GM23338 (cell line): Measurements from ENCODE around the gene ERLEC1. TPM values are rescaled to one million over a fixed set of nuclear protein-coding genes. Genes with fewer than 3 reads are reported as not detected.
"Not testable (repeated sequence)": the region's sequence is repeated elsewhere in the genome, so short reads cannot be mapped to it uniquely, and the experiment has no call there.

Experiments used
- ATAC-seq: fragments of 200-7000 bp; cut with Tn5 transposase; 3 replicates; pipeline ENCODE4 v1.9.1; 2020
- DNase-seq: peaks from one replicate; pipeline ENCODE4 v3.0.0-alpha.2; 2015; ENCODE audit warnings: low spot score
- H2AFZ ChIP-seq: fragments of 200-600 bp; sonication (generic); 2 replicates; pipeline ENCODE4 v1.8.0; 2016; ENCODE audit warnings: antibody characterized with exemption, mild to moderate bottlenecking, moderate library complexity
- H3F3A ChIP-seq: fragments of 200-600 bp; sonication (generic); replicated peaks from 2 replicates; pipeline ENCODE4 v1.8.0; 2017; ENCODE audit warnings: antibody characterized with exemption, mixed run types, low read depth
- H3K27ac ChIP-seq: fragments of 200-600 bp; sonication (generic); 2 replicates; pipeline ENCODE4 v1.6.1; 2016; ENCODE audit warnings: low read depth
- H3K27me3 ChIP-seq: fragments of 200-600 bp; sonication (generic); 2 replicates; pipeline ENCODE4 v1.8.0; 2016; ENCODE audit warnings: mild to moderate bottlenecking, mixed run types, moderate library complexity; ENCODE audit not compliant: insufficient read depth
- H3K36me3 ChIP-seq: fragments of 200-600 bp; sonication (generic); 2 replicates; pipeline ENCODE4 v1.8.0; 2016; ENCODE audit warnings: mild to moderate bottlenecking; ENCODE audit not compliant: insufficient read depth
- H3K4me1 ChIP-seq: fragments of 200-600 bp; sonication (generic); 2 replicates; pipeline ENCODE4 v1.8.0; 2016; ENCODE audit warnings: mild to moderate bottlenecking, moderate library complexity; ENCODE audit not compliant: insufficient read depth
- H3K4me2 ChIP-seq: fragments of 200-600 bp; sonication (generic); 2 replicates; pipeline ENCODE4 v1.7.1; 2017; ENCODE audit warnings: mixed run types
- H3K4me3 ChIP-seq: fragments of 200-600 bp; sonication (generic); 2 replicates; pipeline ENCODE4 v1.6.1; 2016; ENCODE audit warnings: mixed run types
- H3K79me2 ChIP-seq: fragments of 200-600 bp; sonication (generic); replicated peaks from 2 replicates; pipeline ENCODE4 v1.8.0; 2017; ENCODE audit warnings: mild to moderate bottlenecking; ENCODE audit not compliant: insufficient read depth
- H3K9me2 ChIP-seq: fragments of 200-600 bp; sonication (generic); 2 replicates; pipeline ENCODE4 v1.8.0; 2017; ENCODE audit not compliant: insufficient read depth
- H4K20me1 ChIP-seq: fragments of 200-600 bp; sonication (generic); replicated peaks from 2 replicates; pipeline ENCODE4 v1.8.0; 2017; ENCODE audit warnings: mild to moderate bottlenecking; ENCODE audit not compliant: insufficient read depth
- H3K27ac Mint-ChIP-seq: 2 replicates; pipeline ENCODE4 v1.8.0; 2020; ENCODE audit warnings: inconsistent platforms, mild to moderate bottlenecking, moderate library complexity, mixed read lengths
- H3K27me3 Mint-ChIP-seq: 3 replicates; pipeline ENCODE4 v1.8.0; 2022; ENCODE audit warnings: low read depth, mild to moderate bottlenecking, moderate library complexity, mixed read lengths, inconsistent platforms; ENCODE audit not compliant: insufficient read depth, poor library complexity
- H3K36me3 Mint-ChIP-seq: 3 replicates; pipeline ENCODE4 v1.8.0; 2021; ENCODE audit warnings: low read depth, mild to moderate bottlenecking, inconsistent platforms, moderate library complexity, mixed read lengths
- H3K4me1 Mint-ChIP-seq: 3 replicates; pipeline ENCODE4 v1.8.0; 2020; ENCODE audit warnings: mild to moderate bottlenecking, inconsistent platforms, mixed read lengths
- H3K4me3 Mint-ChIP-seq: 3 replicates; pipeline ENCODE4 v1.8.0; 2021; ENCODE audit warnings: moderate library complexity, mild to moderate bottlenecking, inconsistent platforms, mixed read lengths
- H3K9me3 Mint-ChIP-seq: 3 replicates; pipeline ENCODE4 v1.8.0; 2020; ENCODE audit warnings: moderate library complexity, mild to moderate bottlenecking, inconsistent platforms, mixed read lengths
- ETS1 ChIP-seq: IDR thresholded peaks from 2 replicates; pipeline ENCODE4 v1.6.1; 2016; ENCODE audit warnings: antibody characterized with exemption
- EZH2 ChIP-seq: fragments of 200-600 bp; sonication (generic); IDR thresholded peaks from one replicate; pipeline ENCODE4 v1.8.0; 2017; ENCODE audit warnings: antibody characterized with exemption, mild to moderate bottlenecking, low read depth; ENCODE audit not compliant: unreplicated experiment
- EZH2phosphoT487 ChIP-seq: fragments of 200-600 bp; sonication (generic); IDR thresholded peaks from one replicate; pipeline ENCODE4 v1.8.1; 2018; ENCODE audit warnings: antibody characterized with exemption; ENCODE audit not compliant: unreplicated experiment
- NANOG ChIP-seq: IDR thresholded peaks from 2 replicates; pipeline ENCODE4 v1.6.1; 2016; ENCODE audit warnings: antibody characterized with exemption, borderline replicate concordance
- POLR2AphosphoS5 ChIP-seq: IDR thresholded peaks from 2 replicates; pipeline ENCODE4 v1.6.1; 2016; ENCODE audit warnings: antibody characterized with exemption, low read depth
- ZNF114 ChIP-seq: fragments of 250-450 bp; sonication (Bioruptor Pico); IDR thresholded peaks from 2 replicates; pipeline ENCODE4 v1.5.0; 2020; ENCODE audit warnings: mild to moderate bottlenecking, moderate library complexity
- ZNF331 ChIP-seq: fragments of 250-450 bp; sonication (Bioruptor Pico); IDR thresholded peaks from 2 replicates; pipeline ENCODE4 v1.5.0; 2020; ENCODE audit warnings: low read depth, mild to moderate bottlenecking, moderate library complexity
- ZNF462 ChIP-seq: fragments of 250-450 bp; sonication (Bioruptor Pico); IDR thresholded peaks from 2 replicates; pipeline ENCODE4 v1.5.0; 2020; ENCODE audit warnings: mild to moderate bottlenecking, moderate library complexity
- polyA plus RNA-seq: library from polyadenylated mRNA; unstranded; fragments of >200 nt; fragmentation: Nextera tagmentation; extraction: Ambion mirVana; gene quantifications from 2 replicates; pipeline ENCODE4 v1.2.1, GENCODE V29; 2016
- total RNA-seq: library from RNA; depleted of rRNA; stranded (reverse); fragments of >200 nt; shearing (Covaris generic); gene quantifications from 2 replicates; pipeline ENCODE4 v1.2.3, GENCODE V29; 2014

The ERLEC1 gene
- total and polyA plus RNA-seq, 2 experiments from 2014 or later = 35.0 to 41.2 TPM

- no peak overlapping the region for H3K4me3 ChIP-seq
- H3K9me2 ChIP-seq = no peaks in the 10 kb centered on the region
- H3K4me3 Mint-ChIP-seq = no peak overlapping the region
- no peaks in the 10 kb centered on the region for H3K36me3 Mint-ChIP-seq
- H3K36me3 ChIP-seq = no peaks in the 10 kb centered on the region
- no peaks in the 10 kb centered on the region for H3K27me3 ChIP-seq
- TF ChIP-seq ZNF462 (no peak), ZNF331 (no peak), EZH2phosphoT487 (no peak), ZNF114 (CRISPR knock-in tag) (no peak), NANOG (no peak), ETS1 (no peak), POLR2AphosphoS5 (no peak), EZH2 (no peak)
- no peaks in the 10 kb centered on the region for H3F3A ChIP-seq
- H3K4me1 Mint-ChIP-seq = peaks cover 29% of the 10 kb centered on the region
- H2AFZ ChIP-seq = no peak overlapping the region
- no peaks in the 10 kb centered on the region for H3K79me2 ChIP-seq
- DNase-seq = no peak
- no peak overlapping the region for H3K27ac Mint-ChIP-seq
- no peak overlapping the region for H3K4me2 ChIP-seq
- no peaks in the 10 kb centered on the region for H3K9me3 Mint-ChIP-seq
- H3K27me3 Mint-ChIP-seq = peaks cover 6% of the 10 kb centered on the region
- peaks cover 20% of the 10 kb centered on the region for H3K4me1 ChIP-seq
- H4K20me1 ChIP-seq = no peaks in the 10 kb centered on the region
- no peak overlapping the region for H3K27ac ChIP-seq
- ATAC-seq = no peak
These were observed 42.6 kb downstream of the ERLEC1 start for GRCh38 chr2:53829273-53829979.

DNA sequence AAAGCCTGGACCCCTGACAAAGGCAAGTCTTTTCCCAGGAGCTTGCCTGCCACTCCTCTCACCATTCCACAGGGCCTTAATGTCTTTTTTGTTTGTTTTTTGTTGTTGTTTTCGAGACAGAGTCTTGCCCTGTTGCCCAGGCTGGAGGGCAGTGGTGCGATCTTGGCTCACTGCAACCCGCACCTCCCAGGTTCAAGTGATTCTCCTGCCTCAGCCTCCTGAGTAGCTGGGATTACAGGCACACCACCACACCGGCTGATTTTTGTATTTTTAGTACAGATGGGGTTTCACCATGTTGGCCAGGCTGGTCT, 43.1 kb downstream of the ERLEC1 start:
- peaks cover 29% of the 10 kb centered on the region for H3K4me1 Mint-ChIP-seq
- H2AFZ ChIP-seq, DNase-seq, ATAC-seq, H4K20me1 ChIP-seq, H3K4me3 ChIP-seq, H3K36me3 ChIP-seq, H3K27me3 Mint-ChIP-seq, H3K27me3 ChIP-seq, H3K79me2 ChIP-seq, H3K9me3 Mint-ChIP-seq, H3K27ac ChIP-seq, H3F3A ChIP-seq, H3K36me3 Mint-ChIP-seq, H3K4me2 ChIP-seq, H3K27ac Mint-ChIP-seq, H3K9me2 ChIP-seq, H3K4me3 Mint-ChIP-seq: not testable (repeated sequence)
- H3K4me1 ChIP-seq = peaks cover 20% of the 10 kb centered on the region
